Measurements from ENCODE around the gene MRTFA.
"Not testable (repeated sequence)": the region's sequence is repeated elsewhere in the genome, so short reads cannot be mapped to it uniquely, and the experiment has no call there.

MRTFA gene

DNA sequence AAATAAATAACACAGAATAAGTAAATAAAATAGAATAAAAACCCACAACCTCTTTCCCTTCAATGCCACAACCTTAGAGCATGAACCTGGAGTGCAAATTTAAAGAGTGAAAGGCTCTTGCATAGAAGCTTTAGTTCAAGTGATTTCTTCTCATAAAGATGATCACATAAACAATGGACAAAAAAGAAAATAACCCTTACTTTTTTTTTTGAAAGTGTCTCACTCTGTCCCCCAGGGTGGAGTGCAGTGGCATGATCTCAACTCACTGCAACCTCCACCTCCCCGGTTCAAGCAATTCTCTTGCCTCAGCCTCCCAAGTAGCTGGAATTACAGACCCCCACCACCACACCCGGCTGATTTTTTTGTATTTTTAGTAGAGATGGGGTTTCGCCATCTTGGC is 10.7 kb downstream of the MRTFA start:
- DNase-seq = not testable (repeated sequence)

DNA sequence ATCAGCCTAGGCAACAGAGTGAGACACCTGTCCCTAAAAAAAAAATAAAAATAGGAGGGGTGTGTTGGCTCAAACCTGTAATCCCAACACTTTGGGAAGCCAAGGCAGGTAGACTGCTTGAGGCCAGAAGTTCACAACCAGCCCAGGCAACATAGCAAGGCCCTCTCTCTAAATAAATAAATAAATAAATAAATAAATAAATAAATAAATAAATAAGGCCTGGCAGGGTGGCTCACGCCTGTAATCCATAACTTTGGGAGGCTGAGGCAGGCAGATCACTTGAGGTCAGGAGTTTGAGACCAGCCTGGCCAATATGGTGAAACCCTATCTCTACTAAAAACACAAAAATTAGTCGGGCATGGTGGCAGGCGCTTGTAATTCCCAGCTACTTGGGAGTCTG is 11.2 kb downstream of the MRTFA start:
- DNase-seq = not testable (repeated sequence)

DNA sequence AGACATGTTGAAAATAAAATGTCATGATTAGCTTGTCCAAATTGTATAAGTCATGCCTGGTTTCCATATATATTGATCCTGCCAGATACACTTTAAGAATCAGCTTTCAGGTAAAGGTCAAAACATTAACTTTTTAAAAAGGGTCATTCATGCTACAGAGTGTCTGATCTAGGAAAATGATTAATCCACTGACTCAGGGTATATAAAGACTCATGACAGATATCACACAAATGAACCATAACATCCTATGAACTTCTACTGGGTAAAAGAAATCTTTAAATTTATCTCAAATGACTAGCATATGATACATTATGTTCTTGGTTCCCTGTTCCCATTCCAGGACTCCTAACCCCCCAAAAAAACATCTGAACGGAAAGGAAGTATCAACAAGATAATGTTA is 11.7 kb downstream of the MRTFA start:
- no peak for DNase-seq

DNA sequence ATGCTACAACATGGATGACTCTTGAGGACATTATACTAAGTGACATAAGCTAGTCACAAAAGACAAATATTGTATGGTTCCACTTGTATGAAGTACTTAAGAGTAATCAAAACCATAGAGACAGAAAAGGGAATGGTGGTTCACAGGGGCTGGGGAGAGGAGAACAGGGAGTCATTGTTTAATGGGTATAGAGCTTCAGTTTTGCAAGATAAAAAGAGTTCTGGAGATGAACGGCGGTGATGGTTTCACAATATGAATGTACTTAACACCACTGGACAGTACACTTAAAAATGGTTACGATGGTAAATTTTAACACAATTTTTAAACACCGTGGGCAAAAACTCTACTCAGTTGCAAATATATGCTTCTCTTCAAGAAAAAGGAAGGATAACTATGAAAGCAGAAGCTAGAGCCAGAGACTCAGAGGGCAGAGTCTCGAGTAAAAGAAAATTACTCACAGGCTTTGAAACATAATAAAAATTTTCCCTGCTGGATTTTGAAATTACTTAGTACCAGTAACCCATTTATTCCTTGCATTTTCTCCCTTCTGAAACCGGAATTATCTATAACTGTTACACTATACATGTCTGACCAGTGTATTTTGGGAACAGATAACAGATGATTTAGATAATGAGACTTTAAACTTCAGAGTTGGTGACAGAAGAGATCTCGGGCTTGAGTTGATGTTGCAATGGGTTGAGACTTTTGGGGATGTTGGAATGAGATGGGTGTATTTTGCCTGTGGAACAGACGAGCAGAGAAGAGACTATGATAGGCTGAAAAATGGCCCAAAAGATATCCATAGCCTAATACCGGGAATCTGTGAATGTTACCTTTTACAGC is 15.0 kb downstream of the MRTFA start:
- no peak for DNase-seq

DNA sequence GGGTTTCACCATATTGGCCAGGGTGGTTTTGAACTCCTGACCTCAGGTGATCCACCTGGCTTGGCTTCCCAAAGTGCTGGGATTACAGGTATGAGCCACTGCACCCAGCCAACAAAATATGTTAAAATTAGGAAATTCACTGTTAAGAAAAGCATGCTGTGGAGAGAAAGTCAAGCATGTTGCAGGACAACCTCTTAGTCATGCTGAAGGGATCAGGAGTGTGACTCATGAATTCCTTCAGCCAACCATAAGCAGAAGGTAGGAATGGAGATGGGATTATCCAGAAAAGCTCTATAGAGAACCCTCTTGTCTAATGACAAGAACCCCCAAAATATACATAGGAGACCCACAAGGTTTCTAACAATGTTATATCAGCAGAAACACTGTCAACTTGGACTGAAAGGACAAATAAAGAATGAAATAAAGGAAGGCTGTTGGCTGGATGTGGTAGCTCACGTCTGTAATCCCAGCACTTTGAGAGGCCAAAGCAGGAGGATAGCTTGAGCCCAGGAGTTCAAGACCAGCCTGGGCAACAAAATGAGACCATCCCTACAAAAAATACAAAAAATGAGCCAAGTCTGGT is 16.0 kb downstream of the MRTFA start:
- no peak for DNase-seq

DNA sequence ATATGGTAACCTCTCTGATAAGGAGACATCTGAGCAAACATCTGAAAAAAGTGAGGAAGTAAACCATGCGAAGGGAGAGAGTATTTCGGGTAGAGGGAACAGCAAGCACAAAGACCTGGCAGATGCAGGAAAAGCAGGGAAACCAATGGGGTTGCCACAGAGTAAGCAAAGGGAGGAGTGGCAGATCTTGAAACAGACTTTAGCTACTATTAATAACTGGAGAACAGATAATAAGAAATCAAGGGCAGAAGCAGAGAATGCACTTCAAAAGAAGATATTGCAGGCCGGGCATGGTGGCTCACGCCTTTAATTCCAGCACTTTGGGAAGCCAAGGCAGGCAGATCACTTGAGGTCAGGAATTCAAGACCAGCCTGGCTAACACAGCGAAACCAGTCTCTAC is 18.1 kb downstream of the MRTFA start:
- no peak for DNase-seq

DNA sequence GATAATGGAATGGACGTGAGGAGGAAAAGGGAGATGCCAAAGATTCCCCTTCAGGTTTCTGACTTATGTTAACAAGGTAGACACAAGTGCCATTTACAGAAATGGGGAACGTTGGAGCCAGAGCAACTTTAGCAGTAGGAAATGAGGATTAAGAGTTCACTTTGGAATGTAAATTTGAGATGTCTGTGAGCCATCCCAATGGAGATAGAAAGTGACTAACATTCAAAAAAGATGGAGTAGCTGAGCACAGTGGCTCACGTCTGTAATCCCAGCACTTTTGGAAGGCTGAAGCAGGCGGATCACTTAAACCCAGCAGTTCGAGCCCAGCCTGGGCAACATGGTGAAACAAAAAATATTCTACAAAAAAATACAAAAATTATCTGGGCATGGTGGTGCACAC is 19.9 kb downstream of the MRTFA start:
- DNase-seq = no peak

DNA sequence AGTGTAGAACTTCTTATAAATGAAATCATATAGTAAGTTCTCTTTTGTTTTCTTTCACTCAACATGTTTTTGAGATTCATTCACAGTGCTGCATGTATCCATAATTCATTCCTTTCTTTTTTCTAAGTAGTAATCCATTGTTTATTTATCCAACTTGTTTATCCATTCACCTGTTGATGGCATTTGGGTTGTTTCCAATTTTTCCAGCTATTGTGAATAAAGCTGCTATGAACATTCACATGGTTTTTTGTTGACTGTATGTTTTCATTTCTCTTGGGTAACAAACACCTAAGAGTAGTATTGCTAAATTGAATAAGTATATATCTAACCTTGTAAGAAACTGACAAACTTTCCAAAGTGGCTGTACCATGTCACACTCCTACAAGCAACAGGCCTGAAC is 23.5 kb downstream of the MRTFA start:
- no peak for DNase-seq

DNA sequence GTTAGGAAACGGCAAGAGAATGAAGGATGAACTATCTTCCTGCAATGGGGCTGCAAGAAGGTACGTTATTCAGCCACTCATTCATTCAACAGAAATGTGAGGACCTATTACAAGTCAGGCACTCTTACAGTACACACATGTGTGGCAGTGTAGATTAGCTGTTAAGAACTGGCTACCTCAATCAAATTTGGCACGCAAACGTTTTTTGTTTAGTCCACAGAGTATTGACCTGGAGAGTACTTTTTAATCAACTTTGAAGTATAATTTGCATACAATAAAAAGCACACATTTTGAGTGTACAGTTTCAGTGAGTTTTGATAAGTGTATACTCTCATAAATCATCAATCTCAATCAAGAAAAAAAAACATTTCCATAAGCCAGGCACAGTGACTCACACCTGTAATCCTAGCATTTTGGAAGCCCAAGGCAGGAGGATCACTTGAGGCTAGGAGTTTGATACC is 24.2 kb downstream of the MRTFA start:
- DNase-seq = no peak

DNA sequence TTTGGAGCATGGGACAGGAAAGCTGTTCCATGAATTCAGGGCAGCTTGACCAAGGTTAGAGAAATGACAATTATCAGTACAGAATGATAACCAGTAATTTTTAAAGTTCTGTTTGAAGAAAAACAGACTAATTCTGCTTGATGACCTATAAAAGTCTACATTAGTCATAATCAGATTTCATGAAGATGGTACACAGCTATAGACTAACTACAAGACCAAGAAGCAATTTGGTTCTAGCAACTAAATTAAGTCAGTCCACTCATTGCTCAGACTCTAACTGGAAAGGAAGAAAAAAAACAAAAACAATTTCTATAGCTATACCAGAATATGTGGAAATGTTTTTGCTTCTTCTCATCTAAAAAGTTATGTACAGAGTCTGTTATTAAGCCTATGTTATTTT is 24.9 kb downstream of the MRTFA start:
- DNase-seq = no peak

DNA sequence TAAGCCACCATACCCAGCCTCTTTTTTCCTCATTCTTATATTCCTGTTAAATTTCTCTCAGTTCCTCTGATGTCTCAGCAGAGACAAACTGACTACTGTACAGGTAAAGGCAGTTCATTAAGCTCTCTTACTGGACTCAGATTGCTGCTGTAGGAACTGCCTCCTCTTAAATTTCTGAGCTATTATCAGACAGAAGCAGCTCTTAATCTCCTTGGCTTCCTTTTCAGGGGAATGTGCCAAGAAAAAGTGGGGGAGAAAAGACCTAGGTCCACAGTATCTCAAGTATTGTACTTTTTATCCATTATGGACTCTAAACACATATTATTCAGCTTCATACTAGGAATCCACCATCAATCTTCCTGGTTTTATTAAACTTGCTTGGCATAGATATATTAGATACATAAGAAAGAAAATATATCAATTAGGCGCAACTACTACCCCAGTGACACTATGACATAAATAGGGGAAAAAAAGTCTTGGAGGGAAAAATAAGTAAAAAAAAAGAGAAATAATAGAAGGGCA is 26.1 kb downstream of the MRTFA start:
- no peak for DNase-seq

DNA sequence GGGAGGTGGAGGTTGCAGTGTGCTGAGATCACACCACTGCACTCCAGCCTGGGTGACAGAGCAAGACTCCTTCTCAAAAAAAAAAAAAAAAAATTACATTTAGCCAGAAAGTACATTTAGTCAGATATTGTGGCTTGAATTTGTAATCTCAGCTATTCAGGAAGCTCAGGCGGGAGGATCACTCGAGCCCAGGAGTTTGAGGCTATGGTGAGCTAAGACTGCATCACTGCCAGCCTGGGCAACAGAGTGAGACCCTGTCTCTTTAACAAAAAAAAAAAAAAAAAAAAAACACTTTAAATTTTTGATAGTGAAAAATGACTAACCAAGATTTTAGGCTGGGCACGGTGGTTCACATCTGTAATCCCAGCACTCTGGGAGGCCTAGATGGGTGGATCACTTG is 27.3 kb downstream of the MRTFA start:
- DNase-seq = no peak

DNA sequence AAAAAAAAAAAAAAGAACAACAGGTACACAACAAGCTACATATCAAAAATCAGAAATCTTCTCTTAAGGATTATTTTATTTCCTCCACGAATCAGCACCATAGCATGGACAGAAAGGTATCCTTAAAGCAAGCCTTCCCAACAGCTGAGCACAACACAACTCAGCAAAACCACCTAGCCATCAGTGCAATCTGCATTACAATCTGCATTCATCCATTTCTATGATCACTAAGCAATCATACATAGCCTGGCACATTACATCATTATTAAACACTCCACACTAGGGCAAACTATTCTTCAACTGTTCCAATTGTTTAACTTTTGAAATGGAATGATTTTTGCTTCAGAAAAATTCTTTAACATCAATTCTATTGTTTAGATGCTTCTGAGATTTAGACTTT is 29.0 kb downstream of the MRTFA start:
- DNase-seq = no peak

DNA sequence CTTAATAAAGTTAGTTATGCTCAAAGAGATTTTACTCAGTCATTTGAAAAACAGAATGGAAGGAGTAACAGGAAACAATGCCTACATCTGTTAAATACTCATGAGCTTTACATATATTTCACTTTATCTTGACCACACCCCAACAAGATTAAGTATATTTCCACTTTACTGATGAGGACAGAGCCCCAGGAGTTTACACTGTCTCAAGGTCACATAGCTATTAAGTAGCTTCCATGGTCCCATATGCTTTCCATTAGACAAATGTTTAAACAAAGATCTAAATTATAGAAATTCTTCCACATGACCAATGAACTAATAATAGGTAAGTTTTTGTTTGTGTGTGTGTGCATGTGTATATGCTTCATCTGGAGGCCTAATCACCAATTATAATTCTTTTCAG is 30.2 kb downstream of the MRTFA start:
- no peak for DNase-seq

DNA sequence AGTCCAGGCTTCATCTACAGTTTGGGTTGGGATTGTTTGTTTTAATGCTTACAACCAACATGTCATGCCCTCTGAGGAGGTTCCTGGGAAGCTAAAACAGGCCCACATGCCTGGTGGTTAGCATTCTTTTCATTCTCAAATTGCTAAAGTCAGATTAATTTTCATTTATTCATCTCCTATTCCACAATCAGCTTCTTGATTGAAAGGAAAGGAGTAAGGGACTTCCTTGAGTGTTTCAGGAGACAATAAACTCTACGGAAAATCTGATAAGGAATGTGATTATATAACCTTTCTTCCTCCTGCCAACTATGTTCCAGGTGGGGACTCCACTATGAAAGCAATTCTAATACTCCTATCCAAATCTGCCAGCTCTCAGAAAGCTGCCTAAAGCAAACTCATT is 30.8 kb downstream of the MRTFA start:
- no peak for DNase-seq

DNA sequence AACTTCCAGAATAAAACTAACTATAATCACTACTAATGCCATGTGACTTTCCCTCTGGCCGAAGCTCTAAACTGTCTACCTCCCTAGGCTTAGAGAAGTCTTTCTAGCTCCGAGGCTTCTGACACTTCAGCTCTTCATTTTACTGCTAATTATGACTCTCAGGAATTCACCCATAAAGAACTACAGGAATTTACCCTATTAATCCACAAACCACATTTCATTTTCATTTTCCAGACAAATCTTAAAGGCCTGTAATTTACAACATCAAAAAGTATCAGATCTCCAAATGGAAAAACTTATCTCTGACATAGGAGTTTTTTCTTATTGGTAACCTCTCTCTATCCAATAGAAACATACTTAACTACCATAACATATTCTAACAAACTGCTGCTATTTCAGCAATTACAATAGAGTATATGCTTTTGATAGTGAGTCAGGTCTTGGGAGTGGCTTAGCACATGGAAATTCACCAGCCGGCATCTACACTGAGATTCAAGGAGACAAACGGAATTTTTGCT is 33.4 kb downstream of the MRTFA start:
- no peak for DNase-seq

DNA sequence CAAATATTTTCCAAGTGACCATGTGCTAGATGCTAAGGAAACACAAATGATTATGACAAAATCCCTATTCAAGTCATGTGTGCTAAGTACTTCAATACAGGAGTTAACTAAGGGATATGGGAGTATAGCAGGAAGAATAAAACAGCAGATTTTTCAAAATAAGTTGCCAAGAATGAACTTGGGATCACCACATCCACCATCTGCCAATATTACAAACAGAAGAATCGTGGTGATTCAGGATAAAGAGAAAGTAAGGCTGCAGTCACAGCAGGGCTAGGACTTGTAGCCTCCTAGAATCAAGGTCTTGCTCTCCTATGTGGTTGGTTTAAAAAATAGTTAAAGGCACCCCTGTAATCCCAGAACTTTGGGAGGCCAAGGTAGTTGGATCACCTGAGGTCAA is 34.3 kb downstream of the MRTFA start:
- DNase-seq = no peak

DNA sequence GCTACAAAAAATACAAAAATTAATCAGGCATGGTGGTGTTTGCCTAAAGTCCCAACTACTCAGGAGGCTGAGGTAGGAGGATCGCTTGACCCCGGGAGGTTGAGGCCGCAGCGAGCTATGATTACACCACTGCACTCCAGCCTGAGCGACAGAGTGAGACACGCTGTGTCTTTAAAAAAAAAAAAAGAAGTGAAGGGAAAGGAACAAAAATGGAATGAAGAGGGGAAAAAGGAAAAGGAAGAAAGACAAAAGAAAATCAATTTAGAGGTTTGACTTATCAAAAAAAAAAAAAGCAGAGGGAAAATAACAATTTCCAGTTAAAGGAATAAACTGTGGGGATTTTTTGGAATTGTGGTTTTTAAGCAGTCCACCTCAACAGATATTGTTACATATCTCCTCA is 36.8 kb downstream of the MRTFA start:
- DNase-seq = no peak

DNA sequence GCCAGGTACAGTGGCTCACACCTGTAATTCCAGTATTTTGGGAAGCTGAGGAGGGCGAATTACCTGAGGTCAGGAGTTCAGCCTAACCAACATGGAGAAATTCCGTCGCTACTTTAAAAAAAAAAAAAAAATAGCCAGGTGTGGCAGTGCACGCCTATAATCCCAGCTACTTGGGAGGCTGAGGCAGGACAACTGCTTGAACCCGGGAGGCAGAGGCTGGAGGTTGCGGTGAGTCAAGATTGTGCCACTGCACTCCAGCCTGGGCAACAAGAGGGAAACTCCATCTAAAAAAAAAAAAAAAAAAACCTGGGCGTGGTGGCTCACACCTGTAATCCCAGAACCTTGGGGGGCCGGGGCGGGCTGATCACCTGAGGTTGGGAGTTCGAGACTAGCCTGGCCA is 37.8 kb downstream of the MRTFA start:
- not testable (repeated sequence) for DNase-seq

DNA sequence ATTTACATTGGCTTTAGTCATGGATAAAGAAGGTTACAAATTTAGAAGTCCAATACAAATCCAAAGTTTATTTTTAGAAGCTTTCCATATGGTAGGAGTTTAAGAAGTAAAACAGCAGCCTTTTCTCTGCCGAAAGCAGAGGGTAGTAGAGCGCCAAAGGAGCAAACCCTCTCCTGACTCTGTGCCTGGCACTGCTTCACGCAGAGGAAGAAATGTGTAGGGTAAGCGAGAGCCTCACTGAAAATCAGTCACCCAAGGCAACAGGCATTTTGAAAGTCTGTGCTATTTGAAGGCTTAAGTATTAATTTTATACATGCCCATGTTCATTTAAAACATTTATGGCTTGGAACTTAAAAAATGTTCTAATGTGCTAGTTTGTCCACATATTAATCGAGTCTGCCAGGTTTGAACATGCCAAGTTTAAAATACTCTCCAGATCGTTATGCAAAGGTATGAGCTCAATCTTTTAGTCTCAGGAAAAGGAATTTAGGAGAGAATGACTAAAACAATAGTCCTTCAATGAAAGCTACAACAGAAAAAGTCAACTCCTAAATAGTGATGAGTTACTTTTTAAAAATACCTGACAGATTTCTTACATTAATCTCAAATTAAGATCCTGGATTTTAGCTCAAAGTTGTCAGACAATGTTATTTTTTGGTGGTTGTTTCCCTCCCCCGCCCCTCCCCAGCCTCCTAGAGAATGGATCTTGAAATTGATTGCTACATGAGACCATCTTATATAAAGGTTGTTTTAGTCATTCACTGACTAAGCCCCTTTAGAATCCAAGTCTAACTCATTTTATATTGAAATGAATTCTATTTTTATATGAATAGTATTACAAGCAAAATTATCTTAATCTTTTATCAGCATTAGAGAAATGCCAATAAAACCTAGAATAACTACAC is 38.7 kb downstream of the MRTFA start:
- no peak for DNase-seq

DNA sequence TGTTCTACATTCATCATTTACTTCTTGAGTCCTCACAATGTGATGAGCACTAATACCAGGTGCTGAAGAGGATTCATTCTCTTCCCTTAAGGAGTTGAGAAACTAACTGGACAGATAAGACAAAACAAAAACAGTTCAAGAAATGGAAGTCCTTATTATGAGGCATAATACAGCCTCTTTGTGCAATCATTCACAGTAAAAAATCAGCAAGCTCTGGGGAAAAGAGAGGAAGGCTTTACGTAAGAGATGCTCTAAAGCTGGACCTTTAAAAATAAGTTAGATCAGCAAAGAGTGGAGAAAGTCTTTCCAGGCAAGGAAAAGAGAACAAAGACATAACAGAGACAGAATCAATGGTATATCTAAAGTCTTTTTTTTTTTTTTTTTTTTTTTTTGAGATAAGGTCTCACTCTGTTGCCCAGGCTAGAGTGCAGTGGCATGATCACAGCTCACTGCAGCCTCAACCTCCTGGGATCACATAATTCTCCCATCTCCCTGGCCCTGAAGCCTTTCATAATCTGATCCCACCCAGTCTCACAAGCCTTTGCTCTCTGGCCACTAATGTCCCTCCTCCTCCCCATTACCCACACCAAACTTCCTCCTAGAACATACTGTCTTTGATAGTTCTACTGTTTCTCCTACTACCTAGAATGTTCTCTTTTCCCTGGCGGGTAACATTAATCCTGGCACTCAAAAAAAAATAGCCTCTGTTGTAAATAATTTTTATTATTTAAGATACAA is 40.9 kb downstream of the MRTFA start:
- no peak for DNase-seq

DNA sequence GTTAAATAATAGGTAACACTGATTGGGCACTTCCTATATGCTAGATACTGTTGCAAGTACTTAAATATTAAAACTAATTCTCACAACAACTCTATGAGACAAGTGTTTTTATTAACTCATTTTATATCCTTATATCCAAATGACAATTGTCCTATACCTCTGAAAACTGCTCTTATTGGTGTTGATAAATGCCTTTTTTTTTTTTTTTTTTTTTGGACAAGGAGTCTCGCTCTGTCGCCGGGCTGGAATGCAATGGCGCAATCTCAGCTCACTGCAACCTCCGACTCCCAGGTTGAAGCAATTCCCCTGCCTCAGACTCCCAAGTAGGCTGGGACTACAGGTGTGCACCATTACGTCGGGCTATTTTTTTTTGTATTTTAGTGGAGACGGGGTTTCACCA is 41.6 kb downstream of the MRTFA start:
- no peak for DNase-seq

DNA sequence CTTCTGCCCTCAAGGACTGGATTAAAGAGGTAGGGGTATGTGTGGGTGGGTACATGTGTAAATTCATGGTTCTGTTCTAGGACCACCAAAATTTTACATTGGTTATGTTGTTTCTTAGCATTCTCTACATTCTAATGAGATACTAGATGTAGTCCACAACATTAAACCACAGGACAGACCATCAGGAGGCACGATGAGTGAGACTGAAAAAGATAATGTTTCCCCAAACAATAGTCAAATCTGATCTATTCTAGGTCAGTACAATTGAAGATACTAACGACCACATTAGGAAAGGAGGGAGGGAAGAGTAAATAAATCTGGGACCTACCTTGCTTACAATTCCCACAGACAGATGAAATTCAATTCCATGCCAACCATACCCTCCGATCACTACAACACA is 42.2 kb downstream of the MRTFA start:
- no peak for DNase-seq

Measured in NCI-H2171 treated with DMSO at 0.1 percent for 48 hours (cell line).